Rectal smooth muscle tissue (tissue), 1 donor: Measurements from ENCODE around the gene GMCL2.

ENCODE experiments used
- H3K27ac ChIP-seq: one replicate; pipeline ENCODE4 v1.7.0; 2013; ENCODE audit warnings: low read depth, low read length, inconsistent platforms
- H3K27me3 ChIP-seq: one replicate; pipeline ENCODE4 v1.7.0; 2013; ENCODE audit warnings: low read length; ENCODE audit not compliant: control insufficient read depth, insufficient read depth
- H3K36me3 ChIP-seq: one replicate; pipeline ENCODE4 v1.7.0; 2013; ENCODE audit warnings: low read length; ENCODE audit not compliant: control insufficient read depth, insufficient read depth
- H3K4me1 ChIP-seq: one replicate; pipeline ENCODE4 v1.7.0; 2013; ENCODE audit warnings: low read length; ENCODE audit not compliant: control insufficient read depth, insufficient read depth
- H3K4me3 ChIP-seq: one replicate; pipeline ENCODE4 v1.7.0; 2013; ENCODE audit warnings: low read length
- H3K9ac ChIP-seq: one replicate; pipeline ENCODE4 v1.7.0; 2013; ENCODE audit warnings: low read length

GMCL2 gene

DNA sequence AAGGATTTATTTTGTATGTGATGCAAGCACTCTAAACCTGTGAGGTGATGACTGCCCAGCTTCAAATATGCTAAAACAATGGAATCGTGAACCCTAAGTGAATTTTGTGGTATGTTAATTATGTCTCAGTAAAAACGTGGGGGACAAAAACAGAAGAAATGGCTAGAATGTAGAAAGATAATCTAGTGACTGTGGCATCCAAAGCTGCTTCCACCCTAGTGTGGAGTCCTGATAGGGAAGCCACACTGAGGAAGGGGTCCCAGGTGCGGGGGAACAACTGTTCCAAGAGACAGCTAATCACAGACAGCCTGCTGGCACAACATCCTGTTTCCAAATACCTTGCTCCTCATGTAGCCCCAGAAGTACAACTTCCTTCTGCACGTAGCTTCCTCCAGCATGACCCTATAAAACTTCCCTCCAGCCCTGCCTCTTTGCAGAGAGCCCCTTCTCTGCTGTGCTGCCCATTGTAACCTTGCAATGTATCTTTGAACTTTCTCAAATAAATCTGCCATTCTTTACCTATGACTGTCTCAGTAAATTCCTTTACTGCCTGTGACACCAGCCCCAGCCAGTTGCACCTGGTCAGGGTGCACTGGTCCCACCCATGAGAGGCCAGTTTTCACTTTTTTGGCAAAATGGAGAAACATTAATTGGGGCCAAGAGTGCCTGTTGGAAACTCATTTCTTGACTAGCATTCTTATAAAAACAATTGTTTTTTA is 4.9 kb downstream of the GMCL2 start:
- Histone ChIP-seq H3K36me3 (no peaks in the 10 kb centered on the region), H3K4me3 (no peak overlapping the region), H3K27ac (no peak overlapping the region), H3K4me1 (no peaks in the 10 kb centered on the region), H3K27me3 (no peaks in the 10 kb centered on the region), H3K9ac (no peak overlapping the region)

- no peak overlapping the region for H3K27ac ChIP-seq
- no peaks in the 10 kb centered on the region for H3K27me3 ChIP-seq
- no peaks in the 10 kb centered on the region for H3K36me3 ChIP-seq
- H3K9ac ChIP-seq, result no peak overlapping the region
- H3K4me1 ChIP-seq, result no peaks in the 10 kb centered on the region
- no peak overlapping the region for H3K4me3 ChIP-seq
These were observed 6.9 kb downstream of the GMCL2 start for GRCh38 chr5:178180141-178180863.

- no peaks in the 10 kb centered on the region for H3K4me1 ChIP-seq
- H3K27me3 ChIP-seq, result no peaks in the 10 kb centered on the region
- H3K36me3 ChIP-seq, result no peaks in the 10 kb centered on the region
- no peak overlapping the region for H3K27ac ChIP-seq
- no peak overlapping the region for H3K4me3 ChIP-seq
- no peak overlapping the region for H3K9ac ChIP-seq
These were observed 9.6 kb downstream of the GMCL2 start for GRCh38 chr5:178177569-178177968.

DNA sequence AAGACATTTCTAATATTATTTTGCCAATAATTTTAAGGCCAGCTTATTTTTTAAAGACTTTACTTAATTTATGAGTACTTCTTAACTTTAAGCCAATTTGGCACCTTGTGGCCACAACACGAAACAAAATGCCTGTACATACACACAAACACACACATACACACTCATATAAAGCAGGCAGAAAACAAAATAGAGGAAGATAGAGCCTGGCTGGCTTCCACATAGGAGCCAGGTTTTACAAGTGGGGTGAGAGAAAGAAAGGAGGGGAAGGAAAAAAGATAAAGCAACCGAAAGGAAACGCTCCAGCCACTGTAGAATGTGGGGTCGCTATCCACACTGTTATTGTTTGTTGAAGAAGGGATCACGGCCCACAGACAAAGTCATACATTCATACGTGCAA is 10.4 kb downstream of the GMCL2 start:
- Histone ChIP-seq H3K27ac (no peak overlapping the region), H3K4me3 (no peak overlapping the region), H3K27me3 (no peaks in the 10 kb centered on the region), H3K9ac (no peak overlapping the region), H3K4me1 (no peaks in the 10 kb centered on the region), H3K36me3 (no peaks in the 10 kb centered on the region)

- no peak overlapping the region for H3K27ac ChIP-seq
- H3K4me3 ChIP-seq, result no peak overlapping the region
- H3K36me3 ChIP-seq, result no peaks in the 10 kb centered on the region
- H3K9ac ChIP-seq, result no peak overlapping the region
- no peaks in the 10 kb centered on the region for H3K27me3 ChIP-seq
- H3K4me1 ChIP-seq, result no peaks in the 10 kb centered on the region
These were observed 12.7 kb downstream of the GMCL2 start for GRCh38 chr5:178174456-178174855.

- no peak overlapping the region for H3K9ac ChIP-seq
- no peak overlapping the region for H3K27ac ChIP-seq
- H3K4me1 ChIP-seq, result no peaks in the 10 kb centered on the region
- H3K27me3 ChIP-seq, result no peaks in the 10 kb centered on the region
- no peaks in the 10 kb centered on the region for H3K36me3 ChIP-seq
- no peak overlapping the region for H3K4me3 ChIP-seq
These were observed 16.7 kb downstream of the GMCL2 start for GRCh38 chr5:178170455-178170854.

DNA sequence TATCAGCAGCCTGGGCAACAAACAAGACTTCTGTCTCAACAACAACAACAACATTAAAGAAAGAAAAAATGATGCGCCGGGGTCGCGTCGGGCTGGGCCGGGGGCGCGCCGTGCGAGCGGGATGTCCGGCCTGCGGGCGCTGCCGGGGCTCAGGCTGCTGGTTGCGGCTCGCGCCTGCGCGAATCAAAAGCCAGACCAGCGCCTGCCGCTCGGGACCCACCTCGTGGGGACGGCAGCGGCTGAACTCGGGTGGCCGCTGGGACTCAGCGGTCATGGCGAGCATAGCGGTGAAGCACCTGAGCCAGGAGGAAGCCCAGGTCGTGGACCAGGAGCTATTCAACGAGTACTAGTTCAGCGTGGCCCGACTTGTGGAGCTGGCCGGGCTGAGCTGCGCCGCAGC is 21.6 kb downstream of the GMCL2 start:
- Histone ChIP-seq H3K27ac (no peak overlapping the region), H3K9ac (no peak overlapping the region), H3K27me3 (no peaks in the 10 kb centered on the region), H3K4me1 (no peaks in the 10 kb centered on the region), H3K4me3 (no peak overlapping the region), H3K36me3 (no peaks in the 10 kb centered on the region)

DNA sequence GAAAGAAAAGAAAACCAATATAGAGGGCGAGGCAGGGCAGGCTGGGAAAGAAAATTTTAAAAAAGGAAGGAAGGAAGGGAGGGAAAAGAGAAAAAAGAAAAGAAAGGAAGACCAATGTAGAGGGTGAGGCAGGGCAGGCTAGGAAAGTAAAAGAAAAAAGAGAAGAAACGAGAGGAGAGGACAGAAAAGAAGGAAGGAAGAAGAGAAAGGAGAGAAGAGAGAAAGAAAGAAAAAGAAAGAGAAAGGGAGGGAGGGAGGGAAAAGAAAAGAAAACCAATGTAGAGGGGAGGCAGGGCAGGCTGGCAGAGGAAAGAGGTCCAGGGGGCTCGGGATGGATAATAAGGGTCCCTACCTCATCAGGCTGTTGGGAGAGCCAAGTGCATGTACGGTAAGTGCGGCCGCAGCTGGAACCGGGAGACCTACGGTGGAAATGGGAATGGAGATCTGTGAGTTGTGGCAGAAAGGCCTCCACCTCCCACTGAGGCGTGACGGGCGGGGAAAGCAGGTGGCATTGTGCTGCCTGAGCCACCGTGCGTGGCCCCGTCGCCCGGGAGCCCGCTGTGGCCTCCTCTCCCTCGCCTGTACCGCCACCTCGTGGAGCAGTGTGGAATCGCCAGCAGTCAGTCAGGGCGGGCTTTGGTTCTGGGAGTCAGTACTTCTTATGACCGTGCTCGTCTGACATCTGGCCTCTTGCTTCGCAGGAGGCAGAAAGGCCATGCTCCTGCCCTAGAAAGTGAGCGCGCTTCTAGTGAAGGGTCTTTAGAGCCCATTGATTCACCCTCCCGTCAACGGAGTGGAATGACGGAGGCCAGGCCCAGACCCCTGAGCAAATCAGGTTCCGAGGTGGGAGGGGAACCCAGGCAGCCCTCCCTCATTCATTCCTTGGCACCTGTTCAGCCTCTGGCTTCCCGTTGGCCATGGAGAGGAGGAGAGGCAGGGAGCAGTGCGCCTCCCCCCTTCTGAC is 23.1 kb downstream of the GMCL2 start:
- Histone ChIP-seq H3K4me1 (no peaks in the 10 kb centered on the region), H3K27ac (no peak overlapping the region), H3K9ac (no peak overlapping the region), H3K27me3 (no peaks in the 10 kb centered on the region), H3K36me3 (no peaks in the 10 kb centered on the region), H3K4me3 (no peak overlapping the region)

DNA sequence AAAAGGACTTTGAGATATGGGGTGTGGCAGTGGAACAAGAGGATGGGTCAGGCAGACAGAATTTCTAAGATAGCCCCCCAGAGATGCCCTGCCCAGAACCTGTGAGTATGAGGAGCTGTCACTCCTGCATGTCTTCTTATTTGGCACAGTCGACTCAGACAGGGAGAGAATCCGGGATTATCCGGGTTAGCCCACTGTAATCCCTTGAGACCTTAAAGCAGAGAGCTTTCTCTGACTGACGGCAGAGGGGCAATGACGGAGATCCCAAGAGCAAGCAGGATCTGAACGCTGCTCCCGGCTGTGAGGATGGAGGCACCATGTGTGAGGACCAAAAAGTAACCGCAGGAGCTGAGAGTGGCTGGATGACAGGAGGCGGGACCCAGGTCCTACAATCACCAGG is 24.7 kb downstream of the GMCL2 start:
- no peaks in the 10 kb centered on the region for H3K27me3 ChIP-seq
- no peaks in the 10 kb centered on the region for H3K36me3 ChIP-seq
- no peak overlapping the region for H3K27ac ChIP-seq
- H3K4me1 ChIP-seq, result no peaks in the 10 kb centered on the region
- no peak overlapping the region for H3K4me3 ChIP-seq
- H3K9ac ChIP-seq, result no peak overlapping the region

GRCh38 chr5:178160176-178160575 is 27.0 kb downstream of the GMCL2 start:
- Histone ChIP-seq H3K4me3 (no peak overlapping the region), H3K9ac (no peak overlapping the region), H3K27me3 (no peaks in the 10 kb centered on the region), H3K4me1 (no peaks in the 10 kb centered on the region), H3K27ac (no peak overlapping the region), H3K36me3 (no peaks in the 10 kb centered on the region)

- Histone ChIP-seq H3K27ac (no peak overlapping the region), H3K36me3 (peaks cover 10% of the 10 kb centered on the region), H3K9ac (no peak overlapping the region), H3K4me3 (no peak overlapping the region), H3K4me1 (peaks cover 12% of the 10 kb centered on the region), H3K27me3 (no peaks in the 10 kb centered on the region)
These were observed 32.1 kb downstream of the GMCL2 start for GRCh38 chr5:178155065-178155464.
